NB4 (cell line): ENCODE data around the gene CCDC200.
"Not testable (repeated sequence)": the region's sequence is repeated elsewhere in the genome, so short reads cannot be mapped to it uniquely, and the experiment has no call there.

Source experiments
- MAX ChIP-seq: IDR thresholded peaks from 2 replicates; pipeline ENCODE4 v1.6.1; 2011; ENCODE audit warnings: low read depth, low read length
- TF ChIP-seq, protein P1 (sequence below): IDR thresholded peaks from one replicate; pipeline ENCODE4 v1.5.1; 2012; ENCODE audit warnings: low read depth, low read length

DNA sequence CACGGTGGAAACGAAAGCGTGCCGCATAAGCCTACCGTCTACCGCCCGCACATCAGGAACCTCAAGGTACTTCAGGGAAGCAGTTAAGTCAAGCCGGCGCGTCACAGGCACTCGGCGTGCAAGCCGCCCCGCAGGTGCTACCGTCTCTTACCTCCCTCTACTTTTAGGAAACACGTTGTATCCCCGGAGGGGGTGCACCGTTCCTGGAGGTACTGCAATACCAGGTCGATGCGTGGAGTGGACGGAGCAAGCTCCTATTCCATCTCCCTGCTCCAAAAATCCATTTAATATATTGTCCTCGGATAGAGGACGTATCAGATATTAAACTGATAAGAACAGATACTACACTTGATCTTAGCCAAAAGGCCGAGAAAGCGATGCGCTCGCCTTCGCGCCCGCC, 44.5 kb upstream of the CCDC200 start:
- TF ChIP-seq, protein P1, sequence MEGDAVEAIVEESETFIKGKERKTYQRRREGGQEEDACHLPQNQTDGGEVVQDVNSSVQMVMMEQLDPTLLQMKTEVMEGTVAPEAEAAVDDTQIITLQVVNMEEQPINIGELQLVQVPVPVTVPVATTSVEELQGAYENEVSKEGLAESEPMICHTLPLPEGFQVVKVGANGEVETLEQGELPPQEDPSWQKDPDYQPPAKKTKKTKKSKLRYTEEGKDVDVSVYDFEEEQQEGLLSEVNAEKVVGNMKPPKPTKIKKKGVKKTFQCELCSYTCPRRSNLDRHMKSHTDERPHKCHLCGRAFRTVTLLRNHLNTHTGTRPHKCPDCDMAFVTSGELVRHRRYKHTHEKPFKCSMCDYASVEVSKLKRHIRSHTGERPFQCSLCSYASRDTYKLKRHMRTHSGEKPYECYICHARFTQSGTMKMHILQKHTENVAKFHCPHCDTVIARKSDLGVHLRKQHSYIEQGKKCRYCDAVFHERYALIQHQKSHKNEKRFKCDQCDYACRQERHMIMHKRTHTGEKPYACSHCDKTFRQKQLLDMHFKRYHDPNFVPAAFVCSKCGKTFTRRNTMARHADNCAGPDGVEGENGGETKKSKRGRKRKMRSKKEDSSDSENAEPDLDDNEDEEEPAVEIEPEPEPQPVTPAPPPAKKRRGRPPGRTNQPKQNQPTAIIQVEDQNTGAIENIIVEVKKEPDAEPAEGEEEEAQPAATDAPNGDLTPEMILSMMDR: not testable (repeated sequence)
- TF ChIP-seq MAX: not testable (repeated sequence)
